Osteocyte (in vitro differentiated cells): Measurements from ENCODE around the gene PRKACA. TPM values are rescaled to one million over a fixed set of nuclear protein-coding genes. Genes with fewer than 3 reads are reported as not detected.
"Not testable (repeated sequence)": the region's sequence is repeated elsewhere in the genome, so short reads cannot be mapped to it uniquely, and the experiment has no call there.

ENCODE experiments used
- DNase-seq: peaks from one replicate; pipeline ENCODE4 v3.0.0; 2021; ENCODE audit warnings: mixed read lengths; ENCODE audit not compliant: unreplicated experiment; ENCODE audit errors: extremely low spot score
- H3K27ac Mint-ChIP-seq: one replicate; pipeline ENCODE4 v1.8.0; 2021; ENCODE audit warnings: mild to moderate bottlenecking, mixed read lengths; ENCODE audit not compliant: unreplicated experiment
- H3K27me3 Mint-ChIP-seq: one replicate; pipeline ENCODE4 v1.8.0; 2021; ENCODE audit warnings: mixed read lengths; ENCODE audit not compliant: unreplicated experiment
- H3K36me3 Mint-ChIP-seq: one replicate; pipeline ENCODE4 v1.8.0; 2021; ENCODE audit warnings: mixed read lengths; ENCODE audit not compliant: unreplicated experiment
- H3K4me1 Mint-ChIP-seq: one replicate; pipeline ENCODE4 v1.8.0; 2021; ENCODE audit warnings: mixed read lengths; ENCODE audit not compliant: unreplicated experiment
- H3K4me3 Mint-ChIP-seq: one replicate; pipeline ENCODE4 v1.8.0; 2021; ENCODE audit warnings: mild to moderate bottlenecking, moderate library complexity, mixed read lengths; ENCODE audit not compliant: unreplicated experiment
- H3K9me3 Mint-ChIP-seq: one replicate; pipeline ENCODE4 v1.8.0; 2021; ENCODE audit warnings: mixed read lengths; ENCODE audit not compliant: unreplicated experiment
- total RNA-seq: library from RNA; stranded (reverse); gene quantifications from 2 replicates; pipeline ENCODE4 v1.2.1, GENCODE V29; 2021
- TF ChIP-seq, protein P1 (sequence below): fragments of 200-600 bp; sonication (generic); IDR thresholded peaks from 2 replicates; pipeline ENCODE4 v1.5.0; 2021; ENCODE audit warnings: antibody characterized with exemption, mild to moderate bottlenecking, moderate library complexity

The PRKACA gene
- total RNA-seq, 1 donor from 2014 or later: 115 TPM

DNA sequence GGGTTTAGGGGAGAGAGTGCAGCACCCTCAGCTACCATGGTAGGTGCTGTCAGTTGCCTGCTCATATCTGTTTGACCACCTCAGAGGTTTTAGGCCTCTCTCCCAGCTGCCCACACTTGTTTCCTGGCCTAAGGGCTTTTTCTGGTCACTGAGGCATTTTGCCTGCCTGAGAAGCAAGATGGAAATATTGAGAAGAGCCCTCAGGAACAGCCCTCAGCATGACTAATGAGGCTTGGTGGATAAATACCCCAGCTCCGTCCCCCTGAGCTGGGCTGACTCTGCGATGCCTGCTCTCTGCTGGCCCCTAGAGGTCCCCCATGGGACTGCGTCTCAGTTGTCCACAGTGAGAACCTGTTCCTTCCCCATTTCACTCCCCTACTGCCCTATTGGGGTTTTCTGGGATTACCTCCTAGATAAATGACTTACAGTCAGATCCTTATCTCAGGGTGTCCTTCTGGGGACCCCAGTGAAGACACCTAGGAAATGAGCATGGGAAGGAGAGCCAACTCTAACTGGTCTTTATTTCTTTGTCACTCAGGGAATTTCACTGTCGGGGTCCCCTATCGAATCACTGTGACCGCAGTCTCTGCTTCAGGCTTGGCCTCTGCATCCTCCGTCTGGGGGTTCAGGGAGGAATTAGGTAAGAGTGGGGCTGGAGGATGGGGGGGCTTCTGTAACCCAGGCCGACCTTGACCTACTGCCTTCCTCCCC is 69.0 kb downstream of the PRKACA start:
- no peaks in the 10 kb centered on the region for H3K9me3 Mint-ChIP-seq

GRCh38 chr19:14047866-14048265 is 69.7 kb downstream of the PRKACA start:
- H3K4me3 Mint-ChIP-seq, H3K9me3 Mint-ChIP-seq, H3K36me3 Mint-ChIP-seq, DNase-seq, H3K27ac Mint-ChIP-seq, H3K27me3 Mint-ChIP-seq, H3K4me1 Mint-ChIP-seq: not testable (repeated sequence)

More for the DNA sequence above, 69.0 kb downstream of the PRKACA start:
- Mint-ChIP-seq H3K27me3 (no peaks in the 10 kb centered on the region), H3K36me3 (peaks cover 3% of the 10 kb centered on the region), H3K4me1 (no peaks in the 10 kb centered on the region), H3K27ac (no peak overlapping the region), H3K4me3 (no peak overlapping the region)
- TF ChIP-seq, protein P1, sequence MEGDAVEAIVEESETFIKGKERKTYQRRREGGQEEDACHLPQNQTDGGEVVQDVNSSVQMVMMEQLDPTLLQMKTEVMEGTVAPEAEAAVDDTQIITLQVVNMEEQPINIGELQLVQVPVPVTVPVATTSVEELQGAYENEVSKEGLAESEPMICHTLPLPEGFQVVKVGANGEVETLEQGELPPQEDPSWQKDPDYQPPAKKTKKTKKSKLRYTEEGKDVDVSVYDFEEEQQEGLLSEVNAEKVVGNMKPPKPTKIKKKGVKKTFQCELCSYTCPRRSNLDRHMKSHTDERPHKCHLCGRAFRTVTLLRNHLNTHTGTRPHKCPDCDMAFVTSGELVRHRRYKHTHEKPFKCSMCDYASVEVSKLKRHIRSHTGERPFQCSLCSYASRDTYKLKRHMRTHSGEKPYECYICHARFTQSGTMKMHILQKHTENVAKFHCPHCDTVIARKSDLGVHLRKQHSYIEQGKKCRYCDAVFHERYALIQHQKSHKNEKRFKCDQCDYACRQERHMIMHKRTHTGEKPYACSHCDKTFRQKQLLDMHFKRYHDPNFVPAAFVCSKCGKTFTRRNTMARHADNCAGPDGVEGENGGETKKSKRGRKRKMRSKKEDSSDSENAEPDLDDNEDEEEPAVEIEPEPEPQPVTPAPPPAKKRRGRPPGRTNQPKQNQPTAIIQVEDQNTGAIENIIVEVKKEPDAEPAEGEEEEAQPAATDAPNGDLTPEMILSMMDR: peak; percentile 69
- DNase-seq: no peak

- not testable (repeated sequence) for H3K9me3 Mint-ChIP-seq, H3K36me3 Mint-ChIP-seq, H3K4me1 Mint-ChIP-seq, DNase-seq, H3K4me3 Mint-ChIP-seq, H3K27me3 Mint-ChIP-seq
- H3K27ac Mint-ChIP-seq: peak overlapping the region; percentile 68
- TF ChIP-seq, protein P1: peak; percentile 63
Observed at GRCh38 chr19:14042659-14043608, 74.6 kb downstream of the PRKACA start.

Other genes with a start within 250 kb of the PRKACA start
- 1.1 and 3.5 TPM in 2 replicates for gene NANOS3, start 240.6 kb downstream of the PRKACA start, total RNA-seq
- 3.7 and 4.1 TPM in 2 replicates for gene BRME1, start 211.6 kb downstream of the PRKACA start, total RNA-seq
- 44.3 and 51.3 TPM in 2 replicates for gene CC2D1A, start 211.6 kb downstream of the PRKACA start, total RNA-seq
- 2.3 and 2.4 TPM in 2 replicates for gene PODNL1, start 179.3 kb downstream of the PRKACA start, total RNA-seq
- 27.4 and 29.3 TPM in 2 replicates for gene DCAF15, start 165.3 kb downstream of the PRKACA start, total RNA-seq
- gene RFX1, start 111.4 kb downstream of the PRKACA start, total RNA-seq: 12.3 and 15.7 TPM in 2 replicates
- not detected in 2 replicates for gene RLN3, start 89.6 kb downstream of the PRKACA start, total RNA-seq
- gene IL27RA, start 86.0 kb downstream of the PRKACA start, total RNA-seq: 1.8 and 1.9 TPM in 2 replicates
- gene PALM3, start 55.7 kb downstream of the PRKACA start, total RNA-seq: 0.30 and 0.63 TPM in 2 replicates
- gene MISP3, start 45.0 kb downstream of the PRKACA start, total RNA-seq: 1.8 and 2.1 TPM in 2 replicates
- 0.54 TPM in 1 of 2 replicates, not detected in the other for gene C19orf67, start 32.0 kb downstream of the PRKACA start, total RNA-seq
- 34.9 and 38.9 TPM in 2 replicates for gene SAMD1, start 27.0 kb downstream of the PRKACA start, total RNA-seq
- gene ASF1B, start 18.8 kb upstream of the PRKACA start, total RNA-seq: 4.5 and 5.5 TPM in 2 replicates
- 43.5 and 48.6 TPM in 2 replicates for gene ADGRL1, start 88.4 kb upstream of the PRKACA start, total RNA-seq